Natural killer cell (primary cell): ENCODE results near the gene DOK3. TPM values are rescaled to one million over a fixed set of nuclear protein-coding genes. Genes with fewer than 3 reads are reported as not detected.

ENCODE experiments used
- ATAC-seq, 3 donors: fragments of 150-1000 bp in 2 of 3; fragments of 200-7000 bp in 1 of 3; cut with Tn5 transposase; 1 replicate in 1 of 3; 2 replicates in 2 of 3; pipeline ENCODE4 v1.10.0; 2021; ENCODE audit warnings: mild to moderate bottlenecking in 2 of 3, moderate library complexity in 2 of 3
- DNase-seq, 2 donors: peaks; one replicate each; pipeline versions ENCODE4 v3.0.0 to v3.0.0-alpha.2; 2013 to 2021; ENCODE audit warnings: mixed read lengths in 1 of 2
- H3K27ac ChIP-seq: one replicate; pipeline ENCODE4 v1.5.1; 2013; ENCODE audit warnings: mild to moderate bottlenecking, low read length
- H3K27me3 ChIP-seq: one replicate; pipeline ENCODE4 v1.6.1; 2013; ENCODE audit warnings: low read length; ENCODE audit not compliant: control insufficient read depth, insufficient read depth
- H3K36me3 ChIP-seq: one replicate; pipeline ENCODE4 v1.6.1; 2013; ENCODE audit warnings: low read length; ENCODE audit not compliant: control insufficient read depth, insufficient read depth
- H3K4me1 ChIP-seq: one replicate; pipeline ENCODE4 v1.6.1; 2013; ENCODE audit warnings: low read length; ENCODE audit not compliant: control insufficient read depth, insufficient read depth
- H3K4me3 ChIP-seq: one replicate; pipeline ENCODE4 v1.5.1; 2013; ENCODE audit warnings: low read length
- H3K9me3 ChIP-seq: one replicate; pipeline ENCODE4 v1.6.1; 2013; ENCODE audit warnings: low read length; ENCODE audit not compliant: control insufficient read depth, insufficient read depth
- H3K27ac Mint-ChIP-seq, 2 donors: one replicate each; pipeline ENCODE4 v1.8.0; 2022; ENCODE audit warnings: mild to moderate bottlenecking in 2 of 2, mixed read lengths in 2 of 2, moderate library complexity in 1 of 2
- H3K27me3 Mint-ChIP-seq, 2 donors: one replicate each; pipeline ENCODE4 v1.8.0; 2022; ENCODE audit warnings: low read depth in 2 of 2, mixed read lengths in 2 of 2
- H3K36me3 Mint-ChIP-seq: one replicate; pipeline ENCODE4 v1.8.0; 2022; ENCODE audit warnings: mixed read lengths
- H3K4me1 Mint-ChIP-seq, 2 donors: one replicate each; pipeline ENCODE4 v1.8.0; 2022; ENCODE audit warnings: mixed read lengths in 2 of 2
- H3K4me3 Mint-ChIP-seq: one replicate; pipeline ENCODE4 v1.8.0; 2022; ENCODE audit warnings: mild to moderate bottlenecking, moderate library complexity, mixed read lengths
- H3K9me3 Mint-ChIP-seq, 2 donors: one replicate each; pipeline ENCODE4 v1.8.0; 2022; ENCODE audit warnings: mixed read lengths in 2 of 2
- WGBS: methylation state at CpG from one replicate; pipeline ENCODE4 v1.1.7; 2013; ENCODE audit warnings: missing lambda C conversion rate; ENCODE audit not compliant: insufficient coverage; 5-methylcytosine and 5-hydroxymethylcytosine counted together
- intact Hi-C: fragments of 100-400 bp; cut with micrococcal nuclease; formaldehyde crosslinking; loops from one replicate; pipeline ENCODE4 v1.14.2; 2022
- total RNA-seq, 4 donors: library from RNA; stranded (reverse); fragments of 120-200 nt in 1 of 4; gene quantifications; one replicate each; pipeline versions ENCODE4 v1.2.3 to v1.2.4, GENCODE V29; 2013 to 2022
- TF ChIP-seq, protein P1 (sequence below): fragments of 200-600 bp; IDR thresholded peaks from one replicate; pipeline ENCODE4 v1.8.0; 2022; ENCODE audit warnings: antibody characterized with exemption

The DOK3 gene
- total RNA-seq, 3 donors from 2014 or later (not counting 1 experiment from before 2014, with no cell fraction given), result 3.5 to 19.8 (median 9.1) TPM

DNA sequence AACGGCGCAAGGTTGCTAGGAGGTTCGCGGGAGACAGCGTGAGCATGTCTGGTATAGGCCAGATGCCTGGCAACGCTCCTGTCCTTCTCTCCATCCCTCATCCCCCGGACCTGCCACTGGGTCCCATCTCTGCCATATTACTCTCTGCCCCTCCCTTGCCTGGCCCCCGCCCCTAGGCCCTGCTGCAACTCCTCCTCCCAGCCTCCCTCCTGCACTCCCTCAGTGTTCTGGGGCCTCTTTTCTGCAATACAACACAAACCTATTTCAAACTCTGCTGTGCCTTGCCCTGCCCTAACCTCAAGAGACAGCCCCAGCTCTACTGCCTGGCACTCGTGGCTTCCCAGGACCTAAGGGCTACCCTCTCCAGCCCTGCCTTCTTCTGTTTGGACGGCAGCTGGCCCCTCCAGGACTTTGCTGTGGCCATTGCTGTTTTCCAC, 27.2 kb downstream of the DOK3 start:
- Histone ChIP-seq H3K36me3 (no peaks in the 10 kb centered on the region), H3K4me3 (no peak overlapping the region), H3K4me1 (peaks cover 31% of the 10 kb centered on the region), H3K27ac (no peak overlapping the region), H3K27me3 (no peaks in the 10 kb centered on the region), H3K9me3 (no peaks in the 10 kb centered on the region)
- H3K27ac Mint-ChIP-seq, result no peak overlapping the region
- peaks cover 17 to 22% of the 10 kb centered on the region in 2 donors for H3K4me1 Mint-ChIP-seq
- no peaks in the 10 kb centered on the region for H3K36me3 Mint-ChIP-seq
- WGBS, result 93% methylated on average over 10 of the region's 10 CpGs
- no peak overlapping the region for H3K4me3 Mint-ChIP-seq
- H3K27me3 Mint-ChIP-seq, result peaks cover 0 to 4% of the 10 kb centered on the region in 2 donors
- no peaks in the 10 kb centered on the region for H3K9me3 Mint-ChIP-seq
- DNase-seq (no peak), ATAC-seq (no peak)
- TF ChIP-seq, protein P1, sequence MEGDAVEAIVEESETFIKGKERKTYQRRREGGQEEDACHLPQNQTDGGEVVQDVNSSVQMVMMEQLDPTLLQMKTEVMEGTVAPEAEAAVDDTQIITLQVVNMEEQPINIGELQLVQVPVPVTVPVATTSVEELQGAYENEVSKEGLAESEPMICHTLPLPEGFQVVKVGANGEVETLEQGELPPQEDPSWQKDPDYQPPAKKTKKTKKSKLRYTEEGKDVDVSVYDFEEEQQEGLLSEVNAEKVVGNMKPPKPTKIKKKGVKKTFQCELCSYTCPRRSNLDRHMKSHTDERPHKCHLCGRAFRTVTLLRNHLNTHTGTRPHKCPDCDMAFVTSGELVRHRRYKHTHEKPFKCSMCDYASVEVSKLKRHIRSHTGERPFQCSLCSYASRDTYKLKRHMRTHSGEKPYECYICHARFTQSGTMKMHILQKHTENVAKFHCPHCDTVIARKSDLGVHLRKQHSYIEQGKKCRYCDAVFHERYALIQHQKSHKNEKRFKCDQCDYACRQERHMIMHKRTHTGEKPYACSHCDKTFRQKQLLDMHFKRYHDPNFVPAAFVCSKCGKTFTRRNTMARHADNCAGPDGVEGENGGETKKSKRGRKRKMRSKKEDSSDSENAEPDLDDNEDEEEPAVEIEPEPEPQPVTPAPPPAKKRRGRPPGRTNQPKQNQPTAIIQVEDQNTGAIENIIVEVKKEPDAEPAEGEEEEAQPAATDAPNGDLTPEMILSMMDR, result no peak
- intact Hi-C loops, result no loop called here

DNA sequence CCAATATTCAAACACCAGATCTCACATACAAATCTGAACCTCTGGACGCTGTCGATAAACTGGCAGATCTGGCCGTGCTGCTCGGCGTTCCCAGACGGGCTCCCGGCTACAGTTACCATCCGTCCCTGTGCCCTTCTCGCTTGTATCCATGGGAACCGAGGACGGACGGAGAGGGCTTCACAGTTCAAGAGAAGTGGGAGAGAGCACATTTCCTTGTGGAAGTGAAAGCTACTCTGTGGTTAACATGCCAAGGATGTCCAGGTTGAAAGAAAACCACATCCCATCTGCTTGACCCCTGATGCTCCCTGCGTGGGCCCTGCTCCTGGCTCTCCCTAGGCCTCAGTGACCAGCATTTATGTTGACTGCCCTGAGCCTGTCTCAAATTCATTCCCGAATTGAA, 29.9 kb downstream of the DOK3 start:
- Mint-ChIP-seq H3K4me3 (peak overlapping the region; percentile 85), H3K27ac (peak overlapping the region; percentile 83 to 92), H3K27me3 (peaks cover 0 to 9% of the 10 kb centered on the region in 2 donors), H3K36me3 (no peaks in the 10 kb centered on the region), H3K4me1 (peaks cover 17 to 36% of the 10 kb centered on the region in 2 donors), H3K9me3 (no peaks in the 10 kb centered on the region)
- Histone ChIP-seq H3K9me3 (no peaks in the 10 kb centered on the region), H3K27me3 (peaks cover 2% of the 10 kb centered on the region), H3K36me3 (no peaks in the 10 kb centered on the region), H3K4me3 (no peak overlapping the region), H3K27ac (peak overlapping the region; percentile 29), H3K4me1 (peaks cover 31% of the 10 kb centered on the region)
- TF ChIP-seq, protein P1, result no peak
- WGBS, result 77% methylated on average over 14 of the region's 14 CpGs
- intact Hi-C loops, result no loop called here
- DNase-seq, result no peak
- ATAC-seq, result no peak

DNA sequence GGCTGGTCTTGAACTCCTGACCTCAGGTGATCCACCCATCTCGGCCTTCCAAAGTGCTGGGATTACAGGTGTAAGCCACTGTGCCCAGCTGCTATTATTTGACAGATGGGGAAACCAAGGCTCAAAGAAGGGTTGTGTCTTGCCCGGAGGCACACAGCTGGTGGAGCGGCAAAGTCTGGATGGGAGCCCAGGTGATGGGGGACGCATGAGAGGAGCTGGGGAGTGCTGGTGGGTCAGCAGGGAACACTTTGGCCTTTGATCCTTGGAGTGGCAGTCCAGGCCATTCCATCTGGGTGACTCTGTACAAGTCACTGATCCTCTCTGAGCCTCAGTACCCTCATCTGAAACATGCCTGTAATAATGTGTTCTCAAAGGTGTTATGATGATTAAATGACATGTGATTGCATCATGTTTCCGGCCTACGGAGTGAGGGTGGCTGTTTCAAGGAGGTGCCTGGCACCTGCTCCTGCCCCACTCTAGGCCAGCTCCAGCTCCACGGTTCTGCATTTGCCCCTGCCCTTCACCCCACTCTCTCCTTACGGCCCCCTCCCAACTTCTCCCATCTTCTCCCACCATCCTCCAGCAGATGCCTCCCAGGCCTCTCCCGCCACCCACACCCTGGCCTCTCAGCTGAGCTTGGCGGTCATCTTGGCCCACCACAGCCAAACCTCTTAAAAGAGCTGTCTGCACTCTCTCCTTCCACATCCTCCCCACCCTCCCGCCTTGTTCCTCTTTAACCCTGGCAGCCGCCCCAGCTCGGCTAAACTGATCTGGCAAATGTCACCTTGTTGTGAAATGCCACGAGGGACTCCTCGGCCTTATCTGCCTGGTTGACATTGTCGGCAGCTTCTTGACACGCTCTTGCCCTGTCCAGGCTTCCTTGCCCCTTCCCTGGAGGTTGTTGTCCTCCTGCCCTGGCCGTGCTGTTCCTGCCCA, 30.6 kb downstream of the DOK3 start:
- Histone ChIP-seq H3K36me3 (no peaks in the 10 kb centered on the region), H3K4me3 (no peak overlapping the region), H3K27ac (peak overlapping the region; percentile 29), H3K4me1 (peaks cover 32% of the 10 kb centered on the region), H3K27me3 (peaks cover 6% of the 10 kb centered on the region), H3K9me3 (no peaks in the 10 kb centered on the region)
- ATAC-seq (peak; percentile 87 to 92 (median 87)), DNase-seq (peak; percentile 47 to 65)
- Mint-ChIP-seq H3K36me3 (no peaks in the 10 kb centered on the region), H3K9me3 (no peaks in the 10 kb centered on the region), H3K27ac (peak overlapping the region; percentile 83 to 92), H3K27me3 (peaks cover 0 to 14% of the 10 kb centered on the region in 2 donors), H3K4me1 (peaks cover 17 to 44% of the 10 kb centered on the region in 2 donors), H3K4me3 (peak overlapping the region; percentile 85)
- 30% methylated on average over 18 of the region's 18 CpGs for WGBS
- intact Hi-C loops, result no loop called here
- TF ChIP-seq, protein P1, result no peak
